ENCODE data around the gene TSHR. TPM values are rescaled to one million over a fixed set of nuclear protein-coding genes. Genes with fewer than 3 reads are reported as not detected.

TSHR gene
- total RNA-seq, 4 donors from 2014 or later = 0.62 to 0.73 TPM; not detected in 2

GRCh38 chr14:81091660-81092059 lies 136.2 kb downstream of the TSHR start:
- Histone ChIP-seq H3K27me3 (no peaks in the 10 kb centered on the region), H3K9me3 (no peaks in the 10 kb centered on the region), H3K4me1 (no peaks in the 10 kb centered on the region), H3K4me3 (no peak overlapping the region), H3K27ac (no peak overlapping the region), H3K36me3 (no peaks in the 10 kb centered on the region)
- intact Hi-C loops (cut with DNase I; ENCODE audit: low total_unique reads) = no loop called here
- DNase-seq = no peak
- TF ChIP-seq, protein P1, sequence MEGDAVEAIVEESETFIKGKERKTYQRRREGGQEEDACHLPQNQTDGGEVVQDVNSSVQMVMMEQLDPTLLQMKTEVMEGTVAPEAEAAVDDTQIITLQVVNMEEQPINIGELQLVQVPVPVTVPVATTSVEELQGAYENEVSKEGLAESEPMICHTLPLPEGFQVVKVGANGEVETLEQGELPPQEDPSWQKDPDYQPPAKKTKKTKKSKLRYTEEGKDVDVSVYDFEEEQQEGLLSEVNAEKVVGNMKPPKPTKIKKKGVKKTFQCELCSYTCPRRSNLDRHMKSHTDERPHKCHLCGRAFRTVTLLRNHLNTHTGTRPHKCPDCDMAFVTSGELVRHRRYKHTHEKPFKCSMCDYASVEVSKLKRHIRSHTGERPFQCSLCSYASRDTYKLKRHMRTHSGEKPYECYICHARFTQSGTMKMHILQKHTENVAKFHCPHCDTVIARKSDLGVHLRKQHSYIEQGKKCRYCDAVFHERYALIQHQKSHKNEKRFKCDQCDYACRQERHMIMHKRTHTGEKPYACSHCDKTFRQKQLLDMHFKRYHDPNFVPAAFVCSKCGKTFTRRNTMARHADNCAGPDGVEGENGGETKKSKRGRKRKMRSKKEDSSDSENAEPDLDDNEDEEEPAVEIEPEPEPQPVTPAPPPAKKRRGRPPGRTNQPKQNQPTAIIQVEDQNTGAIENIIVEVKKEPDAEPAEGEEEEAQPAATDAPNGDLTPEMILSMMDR (IDR thresholded peaks at IDR 0.05) = no peak
- no peak for TF ChIP-seq POLR2A (IDR thresholded peaks at IDR 0.05)

- no peak overlapping the region for H3K4me3 ChIP-seq
- H3K27ac ChIP-seq = no peak overlapping the region
- H3K27me3 ChIP-seq = no peaks in the 10 kb centered on the region
- no peak for TF ChIP-seq POLR2A (IDR thresholded peaks at IDR 0.05)
- TF ChIP-seq, protein P1 (IDR thresholded peaks at IDR 0.05) = no peak
- H3K4me1 ChIP-seq = no peaks in the 10 kb centered on the region
- DNase-seq = no peak
- no peaks in the 10 kb centered on the region for H3K9me3 ChIP-seq
- H3K36me3 ChIP-seq = no peaks in the 10 kb centered on the region
- intact Hi-C loops (cut with DNase I; ENCODE audit: low total_unique reads) = no loop called here
Measured at GRCh38 chr14:81093651-81094050, 138.2 kb downstream of the TSHR start.

- no peaks in the 10 kb centered on the region for H3K27me3 ChIP-seq
Measured at GRCh38 chr14:81095539-81095938, 140.1 kb downstream of the TSHR start.

DNA sequence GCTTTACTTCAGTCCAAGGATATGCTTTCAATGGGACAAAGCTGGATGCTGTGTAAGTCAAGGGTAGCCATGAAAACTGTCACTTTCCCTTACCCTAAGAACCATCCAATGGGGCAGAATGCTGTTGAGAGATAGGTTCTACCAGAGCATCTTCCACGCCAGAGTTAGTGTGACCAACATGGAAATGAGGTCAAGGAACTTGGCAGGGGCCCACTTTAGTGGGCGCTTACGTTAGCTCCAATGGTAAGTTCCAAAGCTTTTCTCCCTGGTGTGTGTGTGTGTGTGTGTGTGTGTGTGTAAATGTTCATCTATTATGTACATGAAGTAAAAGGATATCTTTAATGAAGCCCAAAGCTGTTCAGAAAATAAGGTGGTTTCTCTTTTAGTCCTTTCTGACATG lies 141.2 kb downstream of the TSHR start:
- H3K9me3 ChIP-seq = no peaks in the 10 kb centered on the region
- no peaks in the 10 kb centered on the region for H3K27me3 ChIP-seq
- no peak for DNase-seq
- intact Hi-C loops (cut with DNase I; ENCODE audit: low total_unique reads) = no loop called here
- no peak overlapping the region for H3K4me3 ChIP-seq
- no peaks in the 10 kb centered on the region for H3K36me3 ChIP-seq
- H3K4me1 ChIP-seq = no peaks in the 10 kb centered on the region
- H3K27ac ChIP-seq = no peak overlapping the region
- TF ChIP-seq, protein P1 (IDR thresholded peaks at IDR 0.05) = no peak
- TF ChIP-seq POLR2A (IDR thresholded peaks at IDR 0.05) = no peak

More at GRCh38 chr14:81095539-81095938, 140.1 kb downstream of the TSHR start:
- H3K4me1 ChIP-seq = no peaks in the 10 kb centered on the region
- DNase-seq = no peak
- no peak overlapping the region for H3K27ac ChIP-seq
- no peaks in the 10 kb centered on the region for H3K36me3 ChIP-seq
- intact Hi-C loops (cut with DNase I; ENCODE audit: low total_unique reads) = no loop called here
- no peak for TF ChIP-seq POLR2A (IDR thresholded peaks at IDR 0.05)
- TF ChIP-seq, protein P1 (IDR thresholded peaks at IDR 0.05) = no peak
- H3K4me3 ChIP-seq = no peak overlapping the region
- H3K9me3 ChIP-seq = no peaks in the 10 kb centered on the region

- intact Hi-C loops (cut with DNase I; ENCODE audit: low total_unique reads) = no loop called here
- Histone ChIP-seq H3K27me3 (no peaks in the 10 kb centered on the region), H3K36me3 (no peaks in the 10 kb centered on the region), H3K9me3 (no peaks in the 10 kb centered on the region), H3K27ac (no peak overlapping the region), H3K4me1 (no peaks in the 10 kb centered on the region), H3K4me3 (no peak overlapping the region)
- no peak for DNase-seq
- TF ChIP-seq, protein P1 (IDR thresholded peaks at IDR 0.05) = no peak
- no peak for TF ChIP-seq POLR2A (IDR thresholded peaks at IDR 0.05)
Measured at GRCh38 chr14:81102217-81102616, 146.8 kb downstream of the TSHR start.
